Rectal smooth muscle tissue (tissue), 1 donor: Measurements from ENCODE around the gene GEMIN7.
A peak's percentile ranks its signal among the peaks of the same experiment; 100 is the strongest.

ENCODE experiments used
- H3K27ac ChIP-seq: one replicate; pipeline ENCODE4 v1.7.0; 2013; ENCODE audit warnings: low read depth, low read length, inconsistent platforms
- H3K27me3 ChIP-seq: one replicate; pipeline ENCODE4 v1.7.0; 2013; ENCODE audit warnings: low read length; ENCODE audit not compliant: control insufficient read depth, insufficient read depth
- H3K36me3 ChIP-seq: one replicate; pipeline ENCODE4 v1.7.0; 2013; ENCODE audit warnings: low read length; ENCODE audit not compliant: control insufficient read depth, insufficient read depth
- H3K4me1 ChIP-seq: one replicate; pipeline ENCODE4 v1.7.0; 2013; ENCODE audit warnings: low read length; ENCODE audit not compliant: control insufficient read depth, insufficient read depth
- H3K4me3 ChIP-seq: one replicate; pipeline ENCODE4 v1.7.0; 2013; ENCODE audit warnings: low read length
- H3K9ac ChIP-seq: one replicate; pipeline ENCODE4 v1.7.0; 2013; ENCODE audit warnings: low read length

Gene GEMIN7

DNA sequence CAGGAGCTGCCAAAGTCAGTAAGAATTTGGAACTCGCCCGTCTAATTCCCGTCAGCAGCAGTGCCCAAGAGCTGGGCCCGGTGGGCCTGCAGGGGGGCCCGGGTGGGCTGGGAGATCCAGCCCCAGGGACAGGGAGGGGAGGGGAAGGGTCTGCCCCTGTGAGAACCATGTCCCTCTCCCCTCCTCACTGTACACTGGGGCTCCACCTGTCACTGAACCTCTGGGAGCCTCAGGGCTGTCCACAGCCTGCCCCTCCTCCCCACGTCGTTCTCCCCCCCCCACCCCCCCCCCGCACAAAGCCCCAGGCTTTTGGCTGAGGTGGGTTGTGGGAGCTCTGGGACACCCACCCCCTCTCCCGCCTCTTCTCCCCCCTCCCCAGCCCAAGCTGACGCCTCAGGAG, 11.0 kb upstream of the GEMIN7 start:
- H3K4me3 ChIP-seq = no peak overlapping the region
- H3K27ac ChIP-seq = no peak overlapping the region
- peaks cover 42% of the 10 kb centered on the region for H3K36me3 ChIP-seq
- H3K9ac ChIP-seq = no peak overlapping the region
- no peaks in the 10 kb centered on the region for H3K27me3 ChIP-seq
- no peaks in the 10 kb centered on the region for H3K4me1 ChIP-seq

GRCh38 chr19:45069056-45069455, 10.0 kb upstream of the GEMIN7 start:
- H3K36me3 ChIP-seq = peaks cover 38% of the 10 kb centered on the region

GRCh38 chr19:45070214-45070613, 8.8 kb upstream of the GEMIN7 start:
- H3K4me1 ChIP-seq = no peaks in the 10 kb centered on the region
- no peak overlapping the region for H3K27ac ChIP-seq
- peaks cover 34% of the 10 kb centered on the region for H3K36me3 ChIP-seq
- no peaks in the 10 kb centered on the region for H3K27me3 ChIP-seq
- no peak overlapping the region for H3K9ac ChIP-seq
- no peak overlapping the region for H3K4me3 ChIP-seq

More at GRCh38 chr19:45069056-45069455, 10.0 kb upstream of the GEMIN7 start:
- Histone ChIP-seq H3K9ac (no peak overlapping the region), H3K4me3 (no peak overlapping the region), H3K27me3 (no peaks in the 10 kb centered on the region), H3K4me1 (no peaks in the 10 kb centered on the region), H3K27ac (no peak overlapping the region)

DNA sequence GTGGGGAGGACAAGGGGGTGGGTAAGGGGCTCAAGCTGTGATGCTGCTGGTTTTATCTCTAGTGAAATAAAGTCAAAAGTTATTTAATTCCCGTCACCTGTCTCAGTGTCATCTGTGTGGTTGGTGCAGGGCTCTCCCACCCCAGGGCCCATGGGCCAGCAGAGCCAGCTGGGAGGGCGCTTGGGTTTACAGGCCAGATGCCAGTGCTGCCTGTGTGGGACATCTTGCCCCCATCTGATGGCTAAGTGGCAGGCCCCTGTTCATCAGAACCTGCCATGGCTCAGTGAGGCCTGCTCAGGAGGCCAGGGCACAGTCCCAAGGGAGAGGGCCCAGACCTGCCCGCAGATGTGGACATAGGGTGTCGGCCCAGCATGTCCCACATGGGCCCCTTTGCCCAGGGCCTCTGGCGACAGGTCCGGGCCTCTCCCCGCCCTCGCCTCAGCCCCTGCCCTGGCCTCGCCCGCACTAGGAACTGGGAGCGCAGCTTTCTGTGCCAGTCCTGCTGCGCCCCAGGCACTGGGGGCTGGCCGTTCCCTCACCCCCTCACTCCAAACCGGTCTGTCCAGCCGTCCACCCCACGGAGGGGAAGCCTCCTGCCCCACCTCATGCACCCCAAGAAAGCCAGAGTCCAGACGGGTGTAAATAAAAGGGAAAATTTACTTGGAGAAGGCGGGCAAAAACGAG, 8.1 kb upstream of the GEMIN7 start:
- H3K36me3 ChIP-seq = peaks cover 30% of the 10 kb centered on the region
- H3K4me3 ChIP-seq = no peak overlapping the region
- no peak overlapping the region for H3K27ac ChIP-seq
- no peaks in the 10 kb centered on the region for H3K4me1 ChIP-seq
- H3K9ac ChIP-seq = no peak overlapping the region
- no peaks in the 10 kb centered on the region for H3K27me3 ChIP-seq

DNA sequence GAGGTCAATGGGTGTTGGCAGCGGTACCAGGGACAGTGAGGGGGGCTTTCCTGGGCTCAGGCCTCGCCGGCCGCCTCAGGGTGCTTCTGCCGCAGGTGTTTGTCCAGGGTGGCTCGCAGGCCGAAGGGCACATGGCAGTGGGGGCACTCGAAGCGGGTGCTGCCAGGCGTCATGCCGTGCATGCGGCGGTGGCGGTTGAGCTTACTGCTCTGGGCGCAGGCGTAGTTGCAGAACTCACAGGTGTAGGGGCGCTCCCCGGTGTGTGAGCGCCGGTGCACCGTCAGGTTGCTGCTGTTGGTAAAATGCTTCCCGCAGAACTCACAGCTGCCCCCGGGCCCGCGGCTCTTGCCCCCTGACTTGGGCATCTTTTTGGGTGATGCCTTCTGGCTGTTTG, 7.5 kb upstream of the GEMIN7 start:
- H3K4me3 ChIP-seq = no peak overlapping the region
- H3K4me1 ChIP-seq = no peaks in the 10 kb centered on the region
- H3K36me3 ChIP-seq = peaks cover 30% of the 10 kb centered on the region
- H3K27me3 ChIP-seq = no peaks in the 10 kb centered on the region
- H3K27ac ChIP-seq = no peak overlapping the region
- H3K9ac ChIP-seq = no peak overlapping the region

DNA sequence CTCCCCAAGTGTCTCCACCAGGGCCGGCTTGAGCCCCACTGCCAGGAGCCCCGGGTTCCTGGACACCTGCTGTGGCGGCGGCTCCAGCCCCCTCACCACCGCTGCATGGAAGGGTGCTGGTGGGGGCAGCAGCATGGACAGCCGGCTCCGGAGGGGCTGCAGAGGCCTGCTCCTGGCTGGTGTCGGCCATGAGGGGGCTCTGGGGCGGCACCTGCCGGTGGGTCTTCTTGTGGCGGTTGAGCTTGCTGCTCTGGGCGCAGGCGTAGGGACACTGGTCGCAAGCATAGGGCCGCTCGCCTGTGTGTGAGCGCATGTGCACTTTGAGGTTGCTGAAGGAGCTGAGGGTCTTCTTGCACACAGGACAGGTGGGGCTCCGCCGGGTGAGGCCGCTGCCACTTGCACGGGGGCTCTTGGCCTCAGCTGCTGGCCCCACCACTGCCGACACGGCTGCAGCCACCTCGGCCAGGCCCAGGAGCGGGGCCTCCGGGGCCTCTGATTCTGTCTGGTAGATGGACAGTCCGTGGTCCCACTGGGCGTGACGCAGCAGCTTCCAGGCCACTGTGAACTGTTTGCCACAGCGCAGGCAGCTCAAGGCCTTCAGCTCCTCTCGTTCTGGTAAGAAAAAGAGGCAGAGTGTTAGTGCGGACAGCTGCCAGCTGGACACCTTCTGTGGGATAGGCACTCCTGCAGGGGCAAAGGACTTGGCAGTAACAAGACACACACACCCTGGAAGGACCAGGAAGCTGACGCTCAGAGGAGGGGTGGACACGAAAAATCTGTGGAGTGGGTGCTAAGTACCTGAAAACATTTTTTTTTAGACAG, 6.9 kb upstream of the GEMIN7 start:
- peaks cover 28% of the 10 kb centered on the region for H3K36me3 ChIP-seq
- no peak overlapping the region for H3K9ac ChIP-seq
- no peaks in the 10 kb centered on the region for H3K27me3 ChIP-seq
- H3K4me1 ChIP-seq = no peaks in the 10 kb centered on the region
- H3K4me3 ChIP-seq = no peak overlapping the region
- H3K27ac ChIP-seq = no peak overlapping the region

DNA sequence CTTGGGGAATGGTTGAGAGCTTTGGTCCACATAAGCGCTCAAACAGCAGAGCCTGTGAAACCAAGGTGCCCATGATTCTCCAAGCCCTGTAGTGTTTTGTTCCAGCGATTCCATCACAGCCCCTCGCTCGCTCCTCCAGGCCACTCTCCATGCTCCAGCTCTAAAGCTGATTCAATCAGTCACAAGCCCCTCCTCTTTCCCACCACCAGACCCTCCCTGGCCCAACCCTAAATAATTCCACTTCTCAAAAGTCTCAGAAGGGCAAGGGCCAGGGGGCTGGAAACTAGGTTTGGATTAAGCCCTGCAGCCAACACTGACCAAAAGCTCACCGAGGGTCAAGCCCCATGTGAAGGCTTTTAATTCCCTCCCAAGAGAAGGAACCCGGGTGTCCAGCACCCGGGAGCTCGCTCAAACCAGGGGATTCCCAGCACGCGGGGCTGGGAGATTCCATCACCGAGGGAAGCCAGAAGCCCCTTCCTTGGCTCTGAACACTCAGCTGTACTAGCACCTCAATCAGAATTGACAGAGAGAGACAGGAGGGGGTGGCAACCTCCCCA, 4.2 kb upstream of the GEMIN7 start:
- H3K9ac ChIP-seq = no peak overlapping the region
- no peak overlapping the region for H3K27ac ChIP-seq
- peaks cover 13% of the 10 kb centered on the region for H3K36me3 ChIP-seq
- H3K4me3 ChIP-seq = peak overlapping the region; percentile 19
- H3K27me3 ChIP-seq = no peaks in the 10 kb centered on the region
- peaks cover 6% of the 10 kb centered on the region for H3K4me1 ChIP-seq

DNA sequence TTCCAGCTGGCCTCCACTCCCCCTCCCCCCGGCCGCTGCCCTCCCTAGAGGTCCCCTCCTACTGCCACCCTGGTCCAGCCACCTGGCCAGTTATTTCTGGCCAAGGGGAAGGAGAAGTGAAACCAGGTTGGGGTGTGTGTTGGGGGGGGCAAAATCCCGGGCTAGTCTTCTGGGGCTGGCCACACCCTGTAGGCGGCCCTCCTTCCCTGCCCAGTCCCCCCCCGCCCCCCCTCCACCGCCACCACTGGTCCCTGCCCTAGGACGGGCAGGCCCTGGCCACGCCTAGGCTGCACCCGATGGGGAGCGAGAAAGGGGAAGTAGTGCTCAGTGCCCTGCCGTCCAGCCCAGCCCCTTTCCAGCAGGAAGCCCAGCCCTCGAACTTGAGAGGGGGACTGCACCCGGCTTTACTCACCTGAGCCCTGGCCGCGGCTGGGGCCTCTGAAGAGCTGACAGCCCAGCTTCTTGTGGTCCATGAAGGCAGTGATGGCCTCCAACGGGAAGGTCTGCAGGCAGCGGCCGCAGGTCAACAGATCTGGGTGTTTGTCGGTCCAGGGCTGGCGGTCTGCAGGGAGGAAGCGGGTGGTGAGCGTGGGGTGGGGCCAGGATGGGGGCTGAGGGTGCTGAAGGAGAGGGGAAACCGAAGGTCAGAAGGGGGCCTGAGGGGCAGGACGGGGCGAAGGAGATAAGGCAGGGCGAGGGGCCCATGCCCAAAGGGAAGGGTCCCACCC, 3.6 kb upstream of the GEMIN7 start:
- Histone ChIP-seq H3K4me3 (peak overlapping the region; percentile 72), H3K36me3 (peaks cover 9% of the 10 kb centered on the region), H3K27me3 (no peaks in the 10 kb centered on the region), H3K9ac (no peak overlapping the region), H3K27ac (no peak overlapping the region), H3K4me1 (peaks cover 11% of the 10 kb centered on the region)

DNA sequence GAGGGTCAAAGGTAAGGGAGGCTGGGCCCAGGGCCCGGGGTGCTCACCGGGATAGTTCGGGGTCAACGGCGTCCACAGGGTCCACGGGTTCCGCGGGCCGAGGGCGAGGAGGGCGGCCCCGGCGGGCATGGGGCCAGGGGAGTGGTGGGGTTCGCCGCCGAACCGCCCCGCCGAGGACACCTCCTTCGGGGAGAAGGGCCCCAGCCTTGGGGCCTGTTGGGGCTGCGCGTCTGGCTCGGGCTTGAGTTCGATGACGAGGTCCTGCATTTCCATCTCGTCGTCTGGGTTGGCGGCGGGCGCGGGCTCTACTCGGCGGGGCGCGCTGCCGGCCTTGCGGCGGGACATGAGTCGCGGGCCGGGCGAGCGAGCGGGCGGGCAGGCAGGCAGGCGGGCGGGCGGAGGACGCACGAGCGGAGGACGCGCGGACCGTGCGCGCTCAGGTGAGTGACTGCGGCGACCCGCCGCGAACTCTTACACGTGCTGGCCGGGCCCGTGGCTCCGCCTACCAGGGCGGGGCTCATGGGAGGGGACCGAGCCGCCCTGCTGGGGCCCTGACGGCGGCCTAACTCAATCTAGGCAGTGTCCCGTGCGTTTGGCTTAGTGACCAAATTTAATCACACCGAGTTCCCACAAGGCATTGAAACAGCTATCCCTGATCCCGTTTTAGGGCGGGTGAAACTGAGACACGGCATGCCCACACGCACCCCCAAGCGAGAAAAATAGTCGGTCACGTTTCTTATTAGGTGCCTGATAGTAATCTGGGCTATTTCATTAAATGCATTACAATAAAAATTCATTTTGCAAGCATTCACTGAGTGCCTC, 2.8 kb upstream of the GEMIN7 start, which contains the start of gene ZNF296:
ZNF296 (minus strand) TSS at position 450 of the 822 bp plus-strand sequence; CDS start at position 345, 105 bp downstream.
- Histone ChIP-seq H3K27me3 (no peaks in the 10 kb centered on the region), H3K4me1 (peaks cover 11% of the 10 kb centered on the region), H3K4me3 (peak within 1 kb of the TSS; percentile 72), H3K36me3 (peaks cover 4% of the 10 kb centered on the region), H3K27ac (no peak within 1 kb of the TSS), H3K9ac (no peak within 1 kb of the TSS)

DNA sequence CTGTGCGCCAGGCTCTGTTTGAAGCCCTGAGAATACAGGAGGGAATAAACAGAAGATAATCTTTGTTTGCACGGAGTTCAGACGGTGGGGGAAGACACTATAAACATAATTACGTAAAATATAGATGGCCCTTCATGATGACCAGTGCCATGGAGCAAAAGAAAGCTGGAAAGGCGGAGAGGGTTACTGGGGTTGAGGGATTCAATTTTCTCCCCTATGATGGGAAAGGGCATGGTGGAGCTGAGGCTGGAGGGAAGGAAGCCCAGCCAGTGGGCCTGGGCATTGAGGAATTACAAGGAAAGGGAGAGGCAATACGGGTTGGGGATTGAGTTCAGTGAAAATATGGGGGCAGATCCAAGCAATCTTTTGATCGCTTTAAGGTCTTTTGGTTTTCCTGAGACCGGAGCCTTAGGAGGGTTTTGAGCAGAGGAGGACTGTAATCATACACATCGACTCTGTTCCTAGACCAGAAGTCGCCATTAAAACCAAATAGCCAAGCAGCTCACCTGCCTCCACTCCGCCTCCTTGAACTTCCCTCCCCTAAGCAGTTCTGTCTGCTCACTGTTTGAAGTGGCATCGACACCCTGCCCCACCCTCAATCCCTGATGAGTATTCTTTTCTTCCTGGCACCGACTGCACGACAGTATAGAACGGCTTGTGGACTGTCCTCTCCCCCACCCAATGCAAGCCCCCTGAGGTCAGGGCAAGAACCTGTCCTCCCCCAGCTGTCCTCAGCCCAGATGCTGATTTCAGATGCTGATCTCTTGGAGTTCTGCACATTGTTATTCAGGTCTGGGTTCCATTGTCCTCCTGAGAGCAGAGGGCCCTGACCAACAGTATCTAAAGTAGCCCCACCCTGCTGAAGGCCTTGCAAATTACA, 2.0 kb upstream of the GEMIN7 start:
- Histone ChIP-seq H3K4me1 (peaks cover 11% of the 10 kb centered on the region), H3K4me3 (peak overlapping the region; percentile 72), H3K36me3 (peaks cover 7% of the 10 kb centered on the region), H3K27ac (no peak overlapping the region), H3K27me3 (no peaks in the 10 kb centered on the region), H3K9ac (no peak overlapping the region)
